Frontal cortex (tissue), 4 donors: ENCODE results near the gene MAGEC3. TPM values are rescaled to one million over a fixed set of nuclear protein-coding genes. Genes with fewer than 3 reads are reported as not detected.
A peak's percentile ranks its signal among the peaks of the same experiment; 100 is the strongest.

Source experiments
- DNase-seq, 2 donors: peaks; one replicate each; pipeline ENCODE4 v3.0.0; 2012; ENCODE audit warnings: low spot score in 2 of 2
- FAIRE-seq: peaks from 2 replicates; lab custom pipeline; 2012; peaks lifted over from hg19 to GRCh38; lab: Jason Lieb, UNC
- total RNA-seq: library from RNA; depleted of rRNA; stranded (reverse); fragments of >200 nt; gene quantifications from one replicate; pipeline ENCODE4 v1.2.3, GENCODE V29; 2014
- donor health status: control.
- donor health status: control.
- donor health status: control.

Gene MAGEC3
- total RNA-seq, 1 donor from 2014 or later, result 0.41 TPM

DNA sequence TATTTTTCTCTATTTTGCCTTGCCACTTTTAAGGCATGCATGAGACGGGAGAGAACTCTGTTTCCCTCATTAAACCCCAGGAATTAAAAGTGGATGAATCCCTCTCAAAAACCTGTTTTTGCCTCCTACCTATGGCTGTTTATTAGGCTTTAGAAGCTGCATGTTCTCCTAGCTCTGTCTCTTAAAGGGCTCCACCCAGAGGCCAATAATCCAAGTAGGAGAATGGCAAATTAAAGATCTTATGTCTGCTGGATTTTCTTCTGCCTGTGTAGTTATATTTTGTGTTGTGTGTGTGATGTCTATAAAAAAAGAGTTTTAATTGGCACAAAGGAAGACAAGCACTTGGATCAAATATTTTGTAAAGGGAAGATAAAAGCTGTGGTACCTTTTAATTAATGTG lies 98.0 kb downstream of the MAGEC3 start:
- FAIRE-seq, result no peak

DNA sequence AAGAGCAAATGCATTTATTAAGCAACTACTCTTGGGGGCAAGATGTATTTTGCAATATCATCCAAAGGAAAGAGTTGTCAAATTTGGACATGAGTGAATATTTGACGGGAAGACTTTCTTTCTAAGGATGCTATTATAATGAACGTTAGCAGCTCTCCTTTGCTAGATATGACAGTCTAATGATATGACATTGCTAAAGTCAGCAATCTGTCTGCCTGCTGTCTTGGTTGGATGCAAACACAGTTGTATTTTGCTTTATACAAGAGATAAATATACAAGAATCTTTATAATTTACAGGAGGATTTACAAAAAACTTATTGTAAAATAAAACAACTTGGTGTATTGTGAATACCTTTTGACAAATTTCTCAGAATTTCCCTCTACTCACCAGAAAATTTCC lies 103.1 kb downstream of the MAGEC3 start:
- FAIRE-seq (no peak), DNase-seq (no peak)

More for the DNA sequence above, 98.0 kb downstream of the MAGEC3 start:
- no peak for DNase-seq

DNA sequence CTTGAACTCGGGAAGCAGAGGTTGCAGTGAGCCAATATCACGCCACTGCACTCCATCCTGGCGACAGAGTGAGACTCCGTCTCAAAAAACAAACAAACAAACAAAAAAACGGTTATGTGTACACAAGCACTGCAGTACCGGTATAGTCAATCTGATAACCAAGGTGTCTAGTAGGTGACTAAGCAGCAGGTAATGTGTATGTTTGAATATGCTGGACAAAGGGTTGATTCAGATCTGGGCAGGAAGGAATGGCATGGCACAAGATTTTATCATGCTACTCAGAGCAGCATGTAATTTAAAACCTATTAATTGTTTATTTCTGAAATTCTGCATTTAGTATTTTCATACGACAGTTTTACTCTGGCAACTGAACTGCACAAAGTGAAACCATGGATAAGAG lies 107.3 kb downstream of the MAGEC3 start:
- FAIRE-seq (no peak), DNase-seq (no peak)

DNA sequence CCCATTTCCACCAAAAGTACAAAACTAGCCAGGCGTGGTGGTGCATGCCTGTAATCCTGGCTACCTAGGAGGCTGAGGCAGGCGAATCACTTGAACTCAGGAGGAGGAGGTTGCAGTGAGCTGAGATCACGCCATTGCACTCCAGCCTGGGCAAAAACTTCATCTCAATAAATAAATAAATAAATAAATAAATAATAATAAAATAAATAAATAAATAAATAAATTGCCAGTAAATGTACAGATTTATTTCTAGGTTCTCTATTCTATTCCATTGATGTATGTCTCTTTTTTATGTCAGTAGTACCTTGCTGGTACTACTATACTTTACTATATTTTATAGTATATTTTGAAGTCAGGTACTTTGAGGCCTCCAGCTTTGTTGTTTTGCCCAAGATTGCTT lies 109.2 kb downstream of the MAGEC3 start:
- DNase-seq (no peak), FAIRE-seq (peak; percentile 24)

Other genes with a start within 250 kb of the MAGEC3 start
- gene SPANXA2, start 248.6 kb upstream of the MAGEC3 start, total RNA-seq, result not detected
- not detected for gene SPANXD, start 139.6 kb upstream of the MAGEC3 start, total RNA-seq
- gene MAGEC1, start 65.6 kb downstream of the MAGEC3 start, total RNA-seq, result not detected